ENCODE data around the gene HLCS.

HLCS gene

DNA sequence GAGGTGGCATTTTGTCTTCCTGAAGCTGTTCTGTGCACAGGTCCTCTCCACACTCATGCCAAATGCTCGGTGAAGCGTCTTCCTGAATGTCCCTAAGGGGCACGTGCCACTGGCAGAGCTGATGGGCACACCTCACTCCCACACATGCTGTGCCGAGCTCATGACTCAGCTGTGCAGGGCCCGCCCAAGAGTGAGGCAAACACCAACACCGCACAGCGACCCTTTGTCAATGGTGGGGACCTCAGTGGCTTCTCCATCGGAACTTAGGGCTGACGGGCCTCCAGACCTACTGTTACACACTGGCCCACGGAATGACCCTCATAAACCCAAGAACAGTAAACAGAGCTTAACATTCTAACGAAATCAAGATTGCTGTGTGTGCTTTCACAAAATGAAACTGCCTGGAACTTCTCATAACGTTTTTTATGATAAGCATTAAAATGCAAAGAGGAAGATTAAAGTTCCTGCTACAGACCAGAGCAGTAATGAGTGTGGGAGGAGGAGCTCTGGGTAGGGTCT is 178.3 kb downstream of the HLCS start:
- Histone ChIP-seq H3K4me1 (ENCODE audit: control insufficient read depth in 1 of 2, insufficient read depth in 1 of 2, low read depth in 1 of 2, low read length in 1 of 2) (no peaks in the 10 kb centered on the region), H3K4me3 (ENCODE audit: low read depth in 1 of 2, low read length in 1 of 2) (no peak overlapping the region), H3K36me3 (no peaks in the 10 kb centered on the region), H3K9me3 (no peaks in the 10 kb centered on the region), H3K27ac (no peak overlapping the region), H3K27me3 (no peaks in the 10 kb centered on the region)
- TF ChIP-seq, protein P1, sequence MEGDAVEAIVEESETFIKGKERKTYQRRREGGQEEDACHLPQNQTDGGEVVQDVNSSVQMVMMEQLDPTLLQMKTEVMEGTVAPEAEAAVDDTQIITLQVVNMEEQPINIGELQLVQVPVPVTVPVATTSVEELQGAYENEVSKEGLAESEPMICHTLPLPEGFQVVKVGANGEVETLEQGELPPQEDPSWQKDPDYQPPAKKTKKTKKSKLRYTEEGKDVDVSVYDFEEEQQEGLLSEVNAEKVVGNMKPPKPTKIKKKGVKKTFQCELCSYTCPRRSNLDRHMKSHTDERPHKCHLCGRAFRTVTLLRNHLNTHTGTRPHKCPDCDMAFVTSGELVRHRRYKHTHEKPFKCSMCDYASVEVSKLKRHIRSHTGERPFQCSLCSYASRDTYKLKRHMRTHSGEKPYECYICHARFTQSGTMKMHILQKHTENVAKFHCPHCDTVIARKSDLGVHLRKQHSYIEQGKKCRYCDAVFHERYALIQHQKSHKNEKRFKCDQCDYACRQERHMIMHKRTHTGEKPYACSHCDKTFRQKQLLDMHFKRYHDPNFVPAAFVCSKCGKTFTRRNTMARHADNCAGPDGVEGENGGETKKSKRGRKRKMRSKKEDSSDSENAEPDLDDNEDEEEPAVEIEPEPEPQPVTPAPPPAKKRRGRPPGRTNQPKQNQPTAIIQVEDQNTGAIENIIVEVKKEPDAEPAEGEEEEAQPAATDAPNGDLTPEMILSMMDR (IDR thresholded peaks at IDR 0.05): no peak

DNA sequence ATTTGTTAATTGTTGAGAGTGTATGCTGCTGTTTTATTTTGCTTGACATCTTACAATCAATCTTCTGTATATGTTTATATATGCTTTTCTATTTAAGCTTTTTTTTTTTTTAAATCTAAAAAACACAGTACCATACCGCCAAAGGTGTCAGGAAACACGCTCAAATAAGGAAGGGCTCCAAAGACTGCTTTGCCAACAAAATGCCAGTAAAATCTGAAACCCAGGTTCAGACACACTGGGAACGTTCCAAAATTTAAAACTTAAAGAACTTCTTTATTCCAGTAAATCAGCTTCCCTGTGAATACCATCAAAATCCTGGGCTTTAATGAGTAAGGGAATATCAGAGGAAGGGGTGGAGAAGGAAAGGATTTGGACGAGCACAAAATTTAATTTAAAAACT is 180.3 kb downstream of the HLCS start:
- TF ChIP-seq, protein P1 (IDR thresholded peaks at IDR 0.05): no peak
- H3K4me3 ChIP-seq (ENCODE audit: low read depth in 1 of 2, low read length in 1 of 2): no peak overlapping the region
- H3K9me3 ChIP-seq: no peaks in the 10 kb centered on the region
- no peaks in the 10 kb centered on the region for H3K36me3 ChIP-seq
- no peaks in the 10 kb centered on the region for H3K4me1 ChIP-seq (ENCODE audit: control insufficient read depth in 1 of 2, insufficient read depth in 1 of 2, low read depth in 1 of 2, low read length in 1 of 2)
- no peak overlapping the region for H3K27ac ChIP-seq
- no peaks in the 10 kb centered on the region for H3K27me3 ChIP-seq

DNA sequence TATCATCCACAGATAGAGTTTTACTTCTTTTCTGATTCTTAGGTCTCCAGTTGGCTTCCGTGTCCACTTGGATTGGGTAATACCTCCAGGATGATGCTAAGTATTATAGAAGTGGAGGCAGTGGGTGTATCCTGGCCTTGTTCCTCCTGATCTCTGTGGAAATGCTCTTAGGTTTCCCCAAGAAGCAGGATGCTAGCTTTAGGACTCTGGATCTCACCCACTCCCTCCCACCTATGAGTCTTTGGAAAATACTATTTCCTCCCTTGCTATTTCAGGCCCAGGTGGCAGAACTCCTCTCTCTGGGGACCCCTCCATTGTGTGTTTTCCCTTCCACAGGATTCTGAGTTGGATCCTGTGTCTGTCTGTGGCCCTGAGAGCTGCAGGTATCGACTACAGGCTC is 180.9 kb downstream of the HLCS start:
- Histone ChIP-seq H3K36me3 (no peaks in the 10 kb centered on the region), H3K4me1 (ENCODE audit: control insufficient read depth in 1 of 2, insufficient read depth in 1 of 2, low read depth in 1 of 2, low read length in 1 of 2) (no peaks in the 10 kb centered on the region), H3K4me3 (ENCODE audit: low read depth in 1 of 2, low read length in 1 of 2) (no peak overlapping the region), H3K27me3 (no peaks in the 10 kb centered on the region), H3K9me3 (no peaks in the 10 kb centered on the region), H3K27ac (no peak overlapping the region)
- TF ChIP-seq, protein P1 (IDR thresholded peaks at IDR 0.05): no peak

DNA sequence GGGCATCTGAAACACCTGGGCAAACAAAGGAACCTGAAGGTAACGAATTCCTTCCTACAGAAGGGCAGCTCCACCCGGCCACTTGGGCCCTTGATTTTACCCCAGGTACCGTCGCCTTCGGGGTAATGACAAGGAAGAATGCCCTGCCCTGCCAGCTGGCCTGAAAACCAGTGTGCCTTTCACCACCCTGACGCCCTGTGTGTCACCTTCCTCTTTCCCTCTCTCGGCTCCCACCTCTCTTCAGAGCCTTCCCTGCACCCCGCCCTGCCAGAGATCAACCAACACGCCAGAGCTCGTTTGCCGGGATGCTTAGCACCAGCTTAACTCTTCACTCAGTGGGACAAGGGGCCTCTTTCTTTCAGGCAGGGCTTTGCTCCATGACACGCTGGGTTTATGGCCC is 181.5 kb downstream of the HLCS start:
- H3K4me1 ChIP-seq (ENCODE audit: control insufficient read depth in 1 of 2, insufficient read depth in 1 of 2, low read depth in 1 of 2, low read length in 1 of 2): no peaks in the 10 kb centered on the region
- H3K36me3 ChIP-seq: no peaks in the 10 kb centered on the region
- no peak overlapping the region for H3K4me3 ChIP-seq (ENCODE audit: low read depth in 1 of 2, low read length in 1 of 2)
- no peak overlapping the region for H3K27ac ChIP-seq
- H3K27me3 ChIP-seq: no peaks in the 10 kb centered on the region
- TF ChIP-seq, protein P1 (IDR thresholded peaks at IDR 0.05): no peak
- H3K9me3 ChIP-seq: no peaks in the 10 kb centered on the region

DNA sequence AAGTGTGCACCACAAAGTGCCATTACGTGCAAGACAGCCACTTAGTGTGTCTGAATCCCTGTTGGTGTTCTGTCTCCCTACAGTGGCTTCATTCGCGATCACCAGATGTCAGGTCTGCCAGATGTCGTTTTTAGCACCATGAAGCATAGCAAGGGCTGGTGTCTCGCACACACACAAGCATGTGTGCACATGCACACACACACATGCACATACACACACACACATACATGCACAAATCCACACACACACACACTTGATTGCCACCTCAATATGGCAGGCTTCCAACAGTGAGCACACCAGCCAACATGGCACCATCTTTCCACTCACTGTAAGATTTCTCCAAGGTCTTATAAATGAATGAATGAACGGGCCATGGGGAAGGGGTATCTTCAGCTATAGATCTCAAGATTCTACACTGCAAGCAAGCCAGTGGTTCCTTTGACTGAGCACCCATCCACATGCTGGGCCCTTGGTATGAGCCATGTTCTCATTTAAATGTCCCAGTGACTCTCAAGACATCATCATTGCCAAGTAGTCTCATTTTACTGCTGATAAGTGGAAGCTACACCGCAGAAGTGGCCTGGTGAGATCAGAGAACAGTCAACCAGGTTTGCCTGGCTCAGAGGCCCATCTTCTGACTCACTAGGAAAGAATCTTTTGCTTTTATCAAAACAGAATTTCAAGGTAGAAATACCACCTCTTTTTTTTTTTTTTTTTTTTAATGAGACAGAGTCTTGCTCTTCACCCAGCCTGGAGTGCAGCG is 182.7 kb downstream of the HLCS start:
- Histone ChIP-seq H3K4me3 (ENCODE audit: low read depth in 1 of 2, low read length in 1 of 2) (no peak overlapping the region), H3K9me3 (no peaks in the 10 kb centered on the region), H3K36me3 (no peaks in the 10 kb centered on the region), H3K4me1 (ENCODE audit: control insufficient read depth in 1 of 2, insufficient read depth in 1 of 2, low read depth in 1 of 2, low read length in 1 of 2) (no peaks in the 10 kb centered on the region), H3K27ac (no peak overlapping the region), H3K27me3 (no peaks in the 10 kb centered on the region)
- TF ChIP-seq, protein P1 (IDR thresholded peaks at IDR 0.05): no peak
